Liver (tissue), 9 donors: Measurements from ENCODE around the gene ACKR2. TPM values are rescaled to one million over a fixed set of nuclear protein-coding genes. Genes with fewer than 3 reads are reported as not detected.

Experiments
- DNase-seq: peaks from one replicate; pipeline ENCODE4 v3.0.0-alpha.2; 2017; ENCODE audit warnings: low spot score
- H3K27ac ChIP-seq, 2 donors: one replicate each; pipeline ENCODE4 v1.7.0; 2013; ENCODE audit warnings: inconsistent platforms in 2 of 2, low read length in 2 of 2, control low read depth in 1 of 2, low read depth in 1 of 2, mild to moderate bottlenecking in 1 of 2
- H3K27me3 ChIP-seq, 4 donors: one replicate each; pipeline versions ENCODE4 v1.6.1 to v1.7.0; 2013; ENCODE audit warnings: low read length in 3 of 4, inconsistent platforms in 1 of 4, mild to moderate bottlenecking in 1 of 4, moderate library complexity in 1 of 4; ENCODE audit not compliant: control insufficient read depth in 4 of 4, insufficient read depth in 4 of 4
- H3K36me3 ChIP-seq, 4 donors: one replicate each; pipeline versions ENCODE4 v1.6.1 to v1.7.0; 2013; ENCODE audit warnings: low read length in 3 of 4, mild to moderate bottlenecking in 3 of 4, low read depth in 1 of 4, moderate library complexity in 1 of 4; ENCODE audit not compliant: control insufficient read depth in 4 of 4, insufficient read depth in 3 of 4
- H3K4me1 ChIP-seq, 4 donors: one replicate each; pipeline versions ENCODE4 v1.6.1 to v1.7.0; 2013; ENCODE audit warnings: low read length in 3 of 4, mild to moderate bottlenecking in 3 of 4, moderate library complexity in 1 of 4; ENCODE audit not compliant: control insufficient read depth in 4 of 4, insufficient read depth in 4 of 4
- H3K4me3 ChIP-seq, 3 donors: one replicate each; pipeline versions ENCODE4 v1.6.1 to v1.7.0; 2013; ENCODE audit warnings: low read length in 3 of 3, control low read depth in 1 of 3, low read depth in 1 of 3, mild to moderate bottlenecking in 1 of 3
- H3K9ac ChIP-seq, 2 donors: one replicate each; pipeline ENCODE4 v1.7.0; 2013; ENCODE audit warnings: low read length in 2 of 2, mild to moderate bottlenecking in 2 of 2, moderate library complexity in 2 of 2, control low read depth in 1 of 2, low read depth in 1 of 2
- H3K9me3 ChIP-seq, 4 donors: one replicate each; pipeline versions ENCODE4 v1.6.1 to v1.7.0; 2013; ENCODE audit warnings: low read length in 3 of 4; ENCODE audit not compliant: control insufficient read depth in 4 of 4
- ATF3 ChIP-seq: IDR thresholded peaks from 2 replicates; pipeline ENCODE4 v1.6.1; 2016; ENCODE audit warnings: antibody characterized with exemption
- CTCF ChIP-seq: fragments of 150-350 bp; IDR thresholded peaks from 2 replicates; pipeline ENCODE4 v1.5.1; 2017; ENCODE audit warnings: improper control_type of control experiment, low read depth, low read length; ENCODE audit not compliant: missing input control
- EGR1 ChIP-seq, 2 donors: IDR thresholded peaks; 2 replicates each; pipeline ENCODE4 v1.6.1; 2016 to 2018; ENCODE audit warnings: antibody characterized with exemption in 2 of 2, low read depth in 2 of 2
- FOXA1 ChIP-seq: IDR thresholded peaks from 2 replicates; pipeline ENCODE4 v1.6.1; 2016; ENCODE audit warnings: antibody characterized with exemption
- FOXA2 ChIP-seq: IDR thresholded peaks from 2 replicates; pipeline ENCODE4 v1.6.1; 2016; ENCODE audit warnings: antibody characterized with exemption
- GABPA ChIP-seq, 2 donors: IDR thresholded peaks in 1 of 2; conservative IDR thresholded peaks in 1 of 2; 2 replicates each; pipeline ENCODE4 v1.6.1; 2016; ENCODE audit warnings: antibody characterized with exemption in 2 of 2, mild to moderate bottlenecking in 1 of 2, moderate library complexity in 1 of 2
- HNF4A ChIP-seq, 2 donors: conservative IDR thresholded peaks; 2 replicates each; pipeline ENCODE4 v1.6.1; 2016; ENCODE audit warnings: antibody characterized with exemption in 2 of 2, mild to moderate bottlenecking in 2 of 2
- HNF4G ChIP-seq: IDR thresholded peaks from 2 replicates; pipeline ENCODE4 v1.6.1; 2016; ENCODE audit warnings: antibody characterized with exemption
- JUND ChIP-seq, 2 donors: IDR thresholded peaks; 2 replicates each; pipeline ENCODE4 v1.6.1; 2016; ENCODE audit warnings: antibody characterized with exemption in 2 of 2
- MAX ChIP-seq: IDR thresholded peaks from 2 replicates; pipeline ENCODE4 v1.6.1; 2016; ENCODE audit warnings: antibody characterized with exemption
- NR2F2 ChIP-seq: IDR thresholded peaks from 2 replicates; pipeline ENCODE4 v1.6.1; 2016; ENCODE audit warnings: antibody characterized with exemption
- RAD21 ChIP-seq, 2 donors: IDR thresholded peaks; 2 replicates each; pipeline ENCODE4 v1.6.1; 2016; ENCODE audit warnings: antibody characterized with exemption in 2 of 2, mild to moderate bottlenecking in 2 of 2
- REST ChIP-seq: IDR thresholded peaks from 2 replicates; pipeline ENCODE4 v1.6.1; 2016; ENCODE audit warnings: antibody characterized with exemption, mild to moderate bottlenecking
- RXRA ChIP-seq, 2 donors: IDR thresholded peaks; 2 replicates each; pipeline ENCODE4 v1.6.1; 2017 to 2018; ENCODE audit warnings: antibody characterized with exemption in 2 of 2, mild to moderate bottlenecking in 1 of 2
- SP1 ChIP-seq: IDR thresholded peaks from 2 replicates; pipeline ENCODE4 v1.6.1; 2018; ENCODE audit warnings: antibody characterized with exemption, mild to moderate bottlenecking
- TAF1 ChIP-seq: conservative IDR thresholded peaks from 2 replicates; pipeline ENCODE4 v1.6.1; 2016; ENCODE audit warnings: antibody characterized with exemption, mild to moderate bottlenecking
- YY1 ChIP-seq: IDR thresholded peaks from 2 replicates; pipeline ENCODE4 v1.6.1; 2016; ENCODE audit warnings: antibody characterized with exemption, mild to moderate bottlenecking
- ZBTB33 ChIP-seq: IDR thresholded peaks from 2 replicates; pipeline ENCODE4 v1.6.1; 2016; ENCODE audit warnings: antibody characterized with exemption
- WGBS: extraction: QIAGEN DNeasy Blood & Tissue Kit; methylation state at CpG from one replicate; pipeline ENCODE4 v1.1.7; 2013; 5-methylcytosine and 5-hydroxymethylcytosine counted together
- polyA plus RNA-seq, 2 donors: library from polyadenylated mRNA; stranded (reverse) in 1 of 2; unstranded in 1 of 2; fragments of 200-250 nt in 1 of 2; fragments of >200 nt in 1 of 2; fragmentation: Nextera tagmentation in 1 of 2; extraction: Ambion mirVana in 1 of 2; gene quantifications; one replicate each; pipeline versions ENCODE4 v1.2.1 to v1.2.3, GENCODE V29; 2013 to 2015
- total RNA-seq, 2 donors: library from RNA; depleted of rRNA; stranded (reverse); fragments of >200 nt; gene quantifications; one replicate each; pipeline ENCODE4 v1.2.3, GENCODE V29; 2014
- donor health status: healthy.
- donor health status: healthy.
- donor health status: healthy.
- donor health status: healthy.
- donor health status: healthy.

Gene ACKR2
- total and polyA plus RNA-seq, 4 donors: 7.3 to 19.3 (median 10.8) TPM

GRCh38 chr3:42805141-42805821 is 4.0 kb upstream of the ACKR2 start:
- Histone ChIP-seq H3K27me3 (no peaks in the 10 kb centered on the region), H3K9me3 (no peaks in the 10 kb centered on the region), H3K4me1 (peaks cover 2 to 39% (median 21%) of the 10 kb centered on the region in 4 donors), H3K9ac (peak overlapping the region; percentile 61 to 81), H3K27ac (peak overlapping the region; percentile 93 to 95), H3K36me3 (no peaks in the 10 kb centered on the region), H3K4me3 (peak overlapping the region; percentile 67 to 88 (median 77))
- TF ChIP-seq ZBTB33 (peak; percentile 56), MAX (peak; percentile 41), SP1 (peak; percentile 34), TAF1 (no peak), NR2F2 (no peak), CTCF (no peak), HNF4A (conservative IDR thresholded peaks at IDR 0.05) (peak; percentile 16 to 60), FOXA2 (peak; percentile 54), GABPA (IDR thresholded peaks at IDR 0.05 in 1 of 2, conservative IDR thresholded peaks at IDR 0.05 in 1 of 2) (peak in 1 of 2 donors; percentile 69), RAD21 (IDR thresholded peaks at IDR 0.05) (no peak), FOXA1 (no peak), EGR1 (IDR thresholded peaks at IDR 0.05; ENCODE audit: low read depth in 2 of 2) (no peak), JUND (IDR thresholded peaks at IDR 0.05) (peak in 1 of 2 donors; percentile 13), YY1 (peak; percentile 68), HNF4G (no peak), REST (no peak), ATF3 (peak; percentile 33), RXRA (IDR thresholded peaks at IDR 0.05) (peak; percentile 70 to 75)
- WGBS: 20% methylated on average over 23 of the region's 23 CpGs
- DNase-seq: peak; percentile 63
